ENCODE results near the gene ATP2B3. TPM values are rescaled to one million over a fixed set of nuclear protein-coding genes. Genes with fewer than 3 reads are reported as not detected.

Gene ATP2B3
- polyA plus RNA-seq, 3 donors: 0.11 to 0.24 (median 0.14) TPM

GRCh38 chrX:153608376-153608775 lies 90.9 kb downstream of the ATP2B3 start:
- DNase-seq (ENCODE audit: low read depth in 3 of 3, low spot score in 2 of 3): no peak

DNA sequence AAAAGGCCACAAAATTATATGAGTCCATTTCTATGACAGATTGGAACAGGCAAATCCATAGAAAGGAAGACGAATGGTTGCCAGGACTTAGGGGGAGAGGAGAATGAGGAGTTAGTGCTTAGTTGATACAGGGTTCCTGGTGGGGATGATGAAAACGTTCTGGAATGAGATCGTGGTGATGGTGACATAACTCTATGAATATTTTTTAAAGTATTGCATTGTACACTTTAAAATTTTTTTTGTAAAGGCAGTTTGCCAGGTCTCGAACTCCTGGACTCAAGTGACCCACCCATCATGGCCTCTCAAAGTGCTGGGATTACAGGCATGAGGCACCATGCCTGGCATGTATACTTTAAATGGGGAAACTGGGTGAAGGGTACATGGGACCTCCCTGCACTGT lies 91.4 kb downstream of the ATP2B3 start:
- no peak for DNase-seq (ENCODE audit: low read depth in 3 of 3, low spot score in 2 of 3)

- no peak for DNase-seq (ENCODE audit: low read depth in 3 of 3, low spot score in 2 of 3)
Observed at GRCh38 chrX:153609917-153610835, 92.7 kb downstream of the ATP2B3 start.

DNA sequence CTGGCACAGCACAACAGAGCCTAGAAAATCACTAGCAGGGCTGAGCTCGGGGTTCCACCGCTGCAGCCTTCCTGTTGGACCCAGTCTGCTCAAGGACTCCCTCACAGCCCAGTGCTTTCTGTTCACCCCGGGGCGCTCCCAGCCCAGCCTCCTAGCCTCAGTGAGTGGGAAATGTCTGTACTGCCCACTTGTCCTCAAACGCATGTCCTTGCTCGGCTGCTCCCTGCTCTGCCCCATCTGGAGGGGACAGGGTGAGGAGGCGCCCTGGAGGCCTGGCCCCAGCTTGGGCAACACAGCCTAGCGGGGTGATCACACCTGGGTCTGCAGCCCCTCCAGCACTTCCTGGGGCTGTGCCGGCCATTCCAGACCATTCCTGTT lies 93.4 kb downstream of the ATP2B3 start:
- DNase-seq (ENCODE audit: low read depth in 3 of 3, low spot score in 2 of 3): no peak

DNA sequence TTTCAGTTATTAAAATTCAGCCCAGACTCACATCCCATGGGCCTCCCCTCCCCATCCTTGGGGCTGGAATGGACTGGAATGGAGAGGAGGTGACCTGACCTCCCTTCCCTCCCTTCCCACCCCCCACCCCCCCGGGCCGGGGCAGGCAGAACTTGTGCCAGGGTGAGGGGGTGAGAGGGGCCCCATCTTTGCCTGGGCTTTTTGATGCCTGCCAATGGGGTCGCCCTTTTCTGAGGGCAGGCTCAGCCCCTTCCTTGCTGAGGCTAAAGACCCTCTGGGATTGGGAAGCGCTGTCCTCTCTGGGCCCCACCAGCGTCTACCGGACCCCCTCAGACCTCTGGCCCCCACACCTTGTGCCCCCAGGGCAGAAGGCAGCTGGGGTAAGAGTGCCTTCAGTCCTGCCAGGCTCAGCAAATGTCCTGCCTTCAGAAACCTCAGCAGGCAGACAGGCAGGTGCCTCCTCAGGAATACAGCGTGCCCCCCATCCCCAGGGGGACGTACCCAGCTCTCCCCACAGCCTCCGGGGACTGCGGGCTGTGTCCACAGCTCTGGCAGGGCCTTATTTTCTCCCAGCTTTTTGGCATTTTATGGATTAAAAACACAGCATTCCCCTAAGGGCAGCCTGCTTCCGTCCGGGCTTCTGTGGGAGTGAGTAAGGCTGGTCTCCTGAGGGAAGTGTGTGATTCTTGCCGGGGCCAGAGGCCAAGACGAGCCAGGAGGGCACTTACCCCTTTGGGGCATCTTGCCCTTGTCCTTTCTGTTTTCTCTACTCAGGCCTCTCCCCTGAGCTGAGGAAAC lies 94.1 kb downstream of the ATP2B3 start:
- no peak for DNase-seq (ENCODE audit: low read depth in 3 of 3, low spot score in 2 of 3)

GRCh38 chrX:153612413-153612812 lies 95.0 kb downstream of the ATP2B3 start:
- no peak for DNase-seq (ENCODE audit: low read depth in 3 of 3, low spot score in 2 of 3)

DNA sequence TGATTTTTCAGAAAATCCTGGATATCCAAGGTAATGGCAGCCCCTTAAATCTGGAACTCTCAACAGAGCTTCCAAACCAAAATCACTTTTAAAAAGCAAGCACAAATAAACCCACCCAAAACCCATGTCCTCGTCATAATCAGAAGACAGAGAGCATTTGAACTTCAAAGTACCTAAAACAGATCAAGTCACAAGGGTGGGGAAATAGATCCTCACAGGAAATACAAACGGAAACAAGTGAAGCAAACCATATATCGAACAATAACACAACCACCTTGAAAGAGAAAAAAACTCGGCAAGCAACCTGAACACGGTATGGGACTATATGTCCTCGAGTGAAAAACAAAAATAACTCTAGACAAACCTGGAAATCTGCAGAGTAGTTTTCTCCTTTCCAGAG lies 97.4 kb downstream of the ATP2B3 start:
- no peak for DNase-seq (ENCODE audit: low read depth in 3 of 3, low spot score in 2 of 3)

DNA sequence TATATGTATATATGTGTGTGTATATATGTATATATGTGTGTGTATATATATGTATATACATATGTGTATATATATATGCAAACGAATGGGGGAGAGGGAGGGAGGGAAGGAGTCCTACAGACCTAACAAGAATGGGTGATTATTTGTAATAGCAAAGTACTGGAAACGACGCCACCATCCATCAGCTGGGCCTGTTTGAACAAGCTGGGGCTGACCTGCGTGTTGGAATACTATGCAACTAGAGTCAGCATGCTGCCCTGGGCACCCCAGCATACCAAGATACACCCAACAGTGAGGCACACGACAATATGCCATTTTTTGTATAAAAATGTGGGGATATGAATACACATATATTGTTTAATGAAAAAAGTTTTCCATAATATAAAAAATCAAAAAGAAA lies 103.1 kb downstream of the ATP2B3 start:
- DNase-seq (ENCODE audit: low read depth in 3 of 3, low spot score in 2 of 3): no peak

DNA sequence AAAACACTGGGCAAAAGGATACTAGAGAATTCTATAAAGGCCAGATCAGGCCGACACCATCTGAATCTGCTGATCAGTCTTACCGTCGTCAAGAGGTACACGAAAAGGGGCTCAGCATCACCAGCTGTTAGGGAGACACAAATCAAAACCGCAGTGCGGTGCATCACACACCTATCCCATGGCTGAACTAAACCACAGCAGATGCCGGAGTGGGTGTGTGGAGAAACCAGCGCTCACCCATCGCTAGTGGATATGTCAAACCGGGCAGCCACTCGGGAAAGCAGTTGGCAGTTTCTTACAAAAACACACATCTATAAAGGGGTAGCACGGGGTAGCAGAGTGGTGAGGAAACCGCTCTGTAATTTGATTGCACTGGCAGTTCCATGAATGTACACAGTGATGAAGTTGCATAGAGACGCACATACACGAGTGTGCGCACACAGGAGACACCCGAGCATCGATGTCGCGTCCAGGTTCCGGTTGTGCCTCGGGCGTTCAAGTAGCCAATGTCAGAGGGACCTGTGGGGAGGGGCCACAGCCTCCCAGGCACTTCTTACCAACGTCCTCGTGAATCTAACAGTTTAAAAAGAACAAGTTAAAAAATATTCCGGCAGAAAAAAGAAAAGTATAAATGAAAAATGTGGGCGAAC lies 104.6 kb downstream of the ATP2B3 start:
- no peak for DNase-seq (ENCODE audit: low read depth in 3 of 3, low spot score in 2 of 3)

DNA sequence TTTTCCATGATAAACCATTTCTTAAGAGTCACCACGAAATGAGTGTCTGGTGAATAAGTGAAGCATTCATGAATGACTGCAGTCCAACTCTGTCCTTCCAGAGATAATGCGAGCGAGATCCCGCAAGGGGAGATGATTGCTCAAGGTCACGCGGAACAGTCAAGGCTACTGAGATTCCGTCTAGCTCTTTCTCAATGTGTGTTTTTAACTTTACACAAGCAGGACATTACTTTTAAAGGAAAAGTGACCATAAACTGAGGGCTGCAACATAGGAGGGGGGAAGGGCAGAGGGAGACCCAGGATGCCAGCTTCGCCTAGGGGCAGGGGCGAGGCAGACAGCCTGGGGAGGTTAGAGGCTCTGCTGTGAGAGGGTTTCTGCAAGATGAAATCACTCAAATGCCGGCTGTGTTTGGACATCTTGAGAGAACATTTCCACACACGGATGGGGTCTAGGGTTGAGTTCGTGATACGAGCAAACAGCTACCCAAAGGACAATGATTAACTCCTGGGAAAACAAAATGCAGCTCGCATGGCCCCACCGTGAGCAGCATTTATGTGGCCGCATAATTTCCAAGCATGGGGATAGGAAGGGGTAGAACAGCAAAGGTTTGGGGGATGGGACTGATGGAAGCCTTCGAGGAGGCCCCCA lies 105.3 kb downstream of the ATP2B3 start:
- no peak for DNase-seq (ENCODE audit: low read depth in 3 of 3, low spot score in 2 of 3)

DNA sequence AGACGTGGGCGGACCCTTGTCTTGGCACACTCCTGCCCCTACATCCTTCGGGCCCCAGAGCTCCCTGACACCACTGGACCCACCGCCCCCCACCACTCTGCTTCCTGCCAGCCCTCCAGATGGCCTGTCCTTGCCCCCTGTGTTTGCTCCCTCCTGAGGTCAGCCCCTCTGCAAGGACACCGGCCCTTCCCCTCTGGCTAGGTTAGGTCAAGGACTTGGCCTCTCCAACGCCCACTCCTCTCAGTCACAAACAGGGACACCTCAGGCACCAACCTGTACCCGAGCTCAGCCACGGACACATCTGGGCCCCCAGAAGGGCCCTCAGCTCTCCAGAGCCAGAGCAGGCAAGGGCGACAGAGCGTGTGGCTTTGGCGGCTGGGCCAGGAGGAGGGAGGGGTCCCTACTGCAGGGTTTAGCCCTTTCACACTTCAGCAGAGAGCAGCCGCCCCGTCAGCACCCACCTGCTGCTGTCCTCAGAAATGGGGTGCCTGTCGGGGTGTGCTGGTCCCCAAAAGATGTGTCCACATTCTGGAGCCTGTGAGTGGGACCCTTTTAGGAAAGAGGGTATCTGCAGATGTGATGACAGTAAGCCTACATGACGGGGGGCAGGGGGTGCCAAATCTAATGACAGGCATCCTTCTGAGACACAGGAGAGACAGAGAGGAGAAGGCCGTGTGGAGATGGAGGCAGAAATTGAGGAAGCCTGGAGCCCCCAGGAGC lies 106.0 kb downstream of the ATP2B3 start:
- no peak for DNase-seq (ENCODE audit: low read depth in 3 of 3, low spot score in 2 of 3)

DNA sequence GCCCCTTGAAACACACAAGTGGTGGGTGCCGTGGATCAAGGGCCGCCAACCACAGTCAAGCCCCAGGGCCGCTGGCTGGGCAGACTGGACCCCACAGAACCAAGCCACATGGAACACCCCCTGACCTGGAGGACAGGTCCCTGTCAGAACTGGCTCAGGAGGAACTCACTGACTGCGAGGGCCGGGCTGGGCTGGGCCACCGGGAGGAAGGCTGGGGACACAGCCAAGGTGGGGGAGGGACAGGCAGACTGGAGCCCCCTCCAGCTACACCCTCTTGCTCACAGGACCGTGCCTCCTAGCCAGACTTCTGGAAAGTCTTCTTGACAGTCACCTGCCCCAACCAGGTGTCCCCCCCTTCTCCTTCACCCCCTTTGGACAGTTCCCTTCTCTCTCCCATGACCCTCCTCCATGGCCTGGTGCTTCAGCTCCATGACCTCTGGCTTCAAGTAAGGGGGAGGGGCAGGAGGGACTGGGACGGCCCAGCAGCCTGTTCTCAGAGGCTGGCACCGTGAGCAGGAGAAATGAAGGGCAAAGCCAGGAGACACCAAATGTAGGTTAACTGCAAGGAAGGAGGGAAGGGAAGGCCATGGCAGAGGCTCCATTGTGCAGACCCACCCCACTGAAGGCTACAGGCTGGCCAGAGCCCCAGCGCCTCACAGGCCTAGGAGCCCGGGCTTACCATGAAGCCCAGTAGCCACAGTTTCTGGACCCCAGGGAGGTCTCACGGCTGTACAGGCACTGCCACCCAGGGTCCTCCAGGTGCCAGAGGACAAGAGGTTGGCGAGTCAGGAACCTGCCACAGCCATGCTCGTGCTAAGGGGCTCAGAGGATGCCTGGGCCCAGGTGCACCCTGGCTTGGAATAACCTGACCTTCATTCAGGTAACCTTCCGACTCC lies 107.0 kb downstream of the ATP2B3 start:
- DNase-seq (ENCODE audit: low read depth in 3 of 3, low spot score in 2 of 3): no peak

GRCh38 chrX:153625271-153626024 lies 108.0 kb downstream of the ATP2B3 start:
- no peak for DNase-seq (ENCODE audit: low read depth in 3 of 3, low spot score in 2 of 3)

GRCh38 chrX:153626025-153626633 lies 108.7 kb downstream of the ATP2B3 start:
- DNase-seq (ENCODE audit: low read depth in 3 of 3, low spot score in 2 of 3): no peak

- DNase-seq (ENCODE audit: low read depth in 3 of 3, low spot score in 2 of 3): no peak
Observed at GRCh38 chrX:153626863-153627674, 109.6 kb downstream of the ATP2B3 start.

DNA sequence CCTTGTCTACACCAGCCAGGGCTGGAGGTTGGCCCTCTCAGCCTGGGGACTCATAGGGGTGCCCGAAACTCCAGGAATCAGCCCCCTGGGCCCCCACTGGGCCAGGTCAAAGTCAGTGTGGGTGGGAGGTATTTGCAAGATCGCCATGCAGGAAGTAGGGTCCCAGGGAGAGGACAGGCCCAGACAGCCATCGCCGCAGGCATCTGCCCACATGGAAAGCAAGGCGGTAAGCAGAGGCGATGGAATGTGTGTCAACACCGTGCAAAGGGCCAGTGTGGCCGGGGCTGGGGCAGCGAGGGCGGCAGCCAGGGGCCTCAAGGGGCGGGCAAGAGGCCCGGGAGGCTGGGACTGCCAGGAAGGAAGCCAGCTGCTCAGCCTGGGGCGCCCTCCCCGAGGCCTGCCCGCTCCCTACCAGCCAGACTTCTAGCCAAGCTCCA lies 110.3 kb downstream of the ATP2B3 start:
- DNase-seq (ENCODE audit: low read depth in 3 of 3, low spot score in 2 of 3): no peak

GRCh38 chrX:153628129-153628528 lies 110.7 kb downstream of the ATP2B3 start:
- DNase-seq (ENCODE audit: low read depth in 3 of 3, low spot score in 2 of 3): no peak

Measured in right renal cortex interstitium (tissue), 3 donors.